Muscle of back (tissue), 11 donors: ENCODE measurements around the gene ZNF688. TPM values are rescaled to one million over a fixed set of nuclear protein-coding genes. Genes with fewer than 3 reads are reported as not detected.
A peak's percentile ranks its signal among the peaks of the same experiment; 100 is the strongest.
"Not testable (repeated sequence)": the region's sequence is repeated elsewhere in the genome, so short reads cannot be mapped to it uniquely, and the experiment has no call there.

Source experiments
- DNase-seq, 3 donors: peaks; one replicate each; pipeline versions ENCODE4 v3.0.0 to v3.0.0-alpha.2; 2013
- polyA plus RNA-seq, 10 donors: library from polyadenylated mRNA; unstranded; fragments of 120-200 nt; gene quantifications; one replicate each; pipeline ENCODE4 v1.2.1, GENCODE V29; 2013; ENCODE audit not compliant: insufficient read length in 10 of 10

ZNF688 gene
- polyA plus RNA-seq, 10 donors, result 5.9 to 10.1 (median 8.1) TPM

GRCh38 chr16:30535106-30535776, 36.3 kb downstream of the ZNF688 start:
- no peak for DNase-seq

- peak; percentile 92 to 97 (median 95) for DNase-seq
Measured at GRCh38 chr16:30534368-30535105, 37.0 kb downstream of the ZNF688 start, which contains the start of gene ZNF747. Gene ZNF747 (minus strand): TSS chr16:30534858. CDS start chr16:30534679, 179 bp downstream.

GRCh38 chr16:30533748-30534367, 37.7 kb downstream of the ZNF688 start:
- DNase-seq, result peak in 1 of 3 donors; percentile 36

GRCh38 chr16:30533146-30533522, 38.4 kb downstream of the ZNF688 start:
- no peak for DNase-seq

GRCh38 chr16:30532285-30533145, 39.0 kb downstream of the ZNF688 start:
- no peak for DNase-seq

- no peak for DNase-seq
Measured at GRCh38 chr16:30530163-30531037, 41.1 kb downstream of the ZNF688 start.

GRCh38 chr16:30528799-30529457, 42.6 kb downstream of the ZNF688 start:
- no peak for DNase-seq

GRCh38 chr16:30527635-30528178, 43.8 kb downstream of the ZNF688 start:
- no peak for DNase-seq

GRCh38 chr16:30526823-30527634, 44.5 kb downstream of the ZNF688 start:
- peak; percentile 98 to 100 (median 99) for DNase-seq

GRCh38 chr16:30526137-30526822, 45.2 kb downstream of the ZNF688 start, which contains the start of gene ZNF768:
Gene ZNF768 (minus strand): TSS chr16:30526566. CDS start chr16:30526413, 153 bp downstream.
- DNase-seq, result peak in 1 of 3 donors; percentile 54

GRCh38 chr16:30525844-30526136, 45.7 kb downstream of the ZNF688 start:
- DNase-seq, result no peak

- no peak for DNase-seq
Measured at GRCh38 chr16:30524575-30525568, 46.6 kb downstream of the ZNF688 start.

GRCh38 chr16:30523768-30524574, 47.5 kb downstream of the ZNF688 start:
- no peak for DNase-seq

GRCh38 chr16:30522702-30523463, 48.6 kb downstream of the ZNF688 start:
- DNase-seq, result not testable (repeated sequence)

GRCh38 chr16:30521873-30522641, 49.5 kb downstream of the ZNF688 start:
- no peak for DNase-seq
